Measurements from ENCODE around the gene ZNF837.
A peak's percentile ranks its signal among the peaks of the same experiment; 100 is the strongest.

Gene ZNF837

DNA sequence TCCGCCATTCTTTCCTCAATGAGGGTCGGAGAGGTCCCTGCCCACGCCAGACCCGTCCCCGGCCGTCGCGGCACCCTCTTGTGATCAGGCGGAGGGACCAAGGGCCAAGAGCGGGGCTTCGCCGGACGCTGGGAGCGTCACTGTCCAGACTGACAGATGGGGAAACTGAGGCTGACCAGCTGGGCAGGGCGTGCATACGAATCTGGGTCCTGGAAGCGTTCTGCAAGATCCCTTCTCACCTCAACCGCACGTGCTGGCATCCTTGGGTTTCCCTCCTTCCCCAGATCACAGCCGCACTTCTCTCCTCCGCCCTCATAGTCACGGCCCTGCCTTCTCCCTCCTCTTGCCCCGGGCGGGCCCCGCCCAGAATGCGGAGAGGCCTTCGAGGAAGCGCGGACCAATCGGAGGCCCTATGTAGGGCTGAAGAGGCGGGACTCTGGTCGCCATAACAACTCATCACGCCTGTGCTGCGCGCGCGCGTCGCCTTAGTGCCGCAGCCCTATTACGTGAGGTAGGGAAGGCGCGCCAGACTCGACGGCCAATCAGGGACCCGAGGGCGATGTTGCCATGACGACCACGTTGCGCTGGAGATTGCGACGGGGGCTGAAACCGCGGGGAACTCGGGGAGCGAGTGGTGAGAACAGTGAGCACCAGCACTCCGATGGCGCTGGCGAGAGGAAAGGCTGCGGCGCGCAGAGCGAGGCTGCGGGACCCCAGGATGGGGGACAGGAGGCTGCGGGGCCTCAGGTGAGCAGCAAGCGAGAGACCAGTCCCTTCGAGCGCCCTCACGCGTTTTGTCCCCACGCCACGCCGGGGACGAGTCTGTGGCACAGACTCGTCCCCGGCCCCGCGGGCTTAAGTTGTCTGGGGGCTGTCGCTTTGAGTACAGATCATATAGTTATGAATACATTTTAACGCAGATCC, 20.3 kb upstream of the ZNF837 start (continued):
- no peak for TF ChIP-seq ZNF530 (tag by site-specific recombination; IDR thresholded peaks at IDR 0.05; ENCODE audit: low read depth)
- no peak for TF ChIP-seq PRDM6 (tag by site-specific recombination; IDR thresholded peaks at IDR 0.05)
- TF ChIP-seq ZNF518A (tag by site-specific recombination; conservative IDR thresholded peaks at IDR 0.05; ENCODE audit: low read depth) = no peak
- TF ChIP-seq ZSCAN30 (tag by site-specific recombination; IDR thresholded peaks at IDR 0.05) = peak; percentile 73
- TF ChIP-seq ZNF639 (tag by site-specific recombination; IDR thresholded peaks at IDR 0.05) = no peak
- peak; percentile 34; the same call in 1 of the 2 replicates for TF ChIP-seq SP7 (tag by site-specific recombination; IDR thresholded peaks at IDR 0.05)

DNA sequence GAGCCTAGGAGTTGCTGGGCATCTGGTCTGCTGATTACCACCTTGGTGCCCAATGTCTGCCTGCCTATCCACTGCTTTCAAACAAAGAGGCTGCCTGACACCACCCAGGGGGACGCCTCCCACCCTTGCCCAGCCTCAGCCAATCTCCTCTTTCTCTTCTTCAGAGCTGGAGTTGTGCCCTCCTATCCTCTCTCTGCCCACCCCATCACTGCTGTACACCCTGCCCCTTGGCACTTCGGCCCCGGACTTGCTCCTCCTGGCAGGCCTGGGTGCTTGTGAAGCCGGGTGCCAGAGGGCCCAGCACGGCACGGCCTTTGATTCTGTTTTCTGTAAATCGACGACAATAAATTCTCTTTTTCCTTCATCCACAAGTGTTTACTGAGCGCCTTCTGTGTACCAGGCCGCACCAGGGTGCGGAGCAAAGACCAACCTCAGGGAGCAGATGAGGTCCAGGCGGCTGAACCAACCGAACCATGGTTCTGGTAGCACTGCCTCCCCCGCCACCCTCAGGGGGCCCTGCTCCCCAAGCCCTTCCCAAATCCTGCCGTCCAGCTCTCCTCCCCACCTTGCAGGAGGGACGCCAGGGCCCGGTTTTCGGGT, 19.6 kb upstream of the ZNF837 start:
- no peaks in the 10 kb centered on the region for H3K9me3 ChIP-seq (ENCODE audit: control insufficient read depth, insufficient read depth, low read depth, low read length)
- TF ChIP-seq SP2 (tag by site-specific recombination; IDR thresholded peaks at IDR 0.05) (peak; percentile 52), ZNF660 (tag by site-specific recombination; IDR thresholded peaks at IDR 0.05) (no peak), HOXA7 (CRISPR knock-in tag; IDR thresholded peaks at IDR 0.05; ENCODE audit: borderline replicate concordance) (no peak), ZNF529 (tag by site-specific recombination; IDR thresholded peaks at IDR 0.05; ENCODE audit: insufficient replicate concordance) (no peak), ZNF521 (tag by site-specific recombination; IDR thresholded peaks at IDR 0.05) (no peak), MZF1 (tag by site-specific recombination; IDR thresholded peaks at IDR 0.05; ENCODE audit: borderline replicate concordance) (no peak), ZNF600 (tag by site-specific recombination; IDR thresholded peaks at IDR 0.05) (no peak), YY1 (tag by site-specific recombination; IDR thresholded peaks at IDR 0.05) (no peak), PBX3 (CRISPR knock-in tag; IDR thresholded peaks at IDR 0.05) (0 out of 2 replicates have a peak, but pooled peaks have one; percentile 21)
- TF ChIP-seq, protein P1, sequence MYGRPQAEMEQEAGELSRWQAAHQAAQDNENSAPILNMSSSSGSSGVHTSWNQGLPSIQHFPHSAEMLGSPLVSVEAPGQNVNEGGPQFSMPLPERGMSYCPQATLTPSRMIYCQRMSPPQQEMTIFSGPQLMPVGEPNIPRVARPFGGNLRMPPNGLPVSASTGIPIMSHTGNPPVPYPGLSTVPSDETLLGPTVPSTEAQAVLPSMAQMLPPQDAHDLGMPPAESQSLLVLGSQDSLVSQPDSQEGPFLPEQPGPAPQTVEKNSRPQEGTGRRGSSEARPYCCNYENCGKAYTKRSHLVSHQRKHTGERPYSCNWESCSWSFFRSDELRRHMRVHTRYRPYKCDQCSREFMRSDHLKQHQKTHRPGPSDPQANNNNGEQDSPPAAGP (tag by site-specific recombination; IDR thresholded peaks at IDR 0.05) = no peak
- TF ChIP-seq, protein P2, sequence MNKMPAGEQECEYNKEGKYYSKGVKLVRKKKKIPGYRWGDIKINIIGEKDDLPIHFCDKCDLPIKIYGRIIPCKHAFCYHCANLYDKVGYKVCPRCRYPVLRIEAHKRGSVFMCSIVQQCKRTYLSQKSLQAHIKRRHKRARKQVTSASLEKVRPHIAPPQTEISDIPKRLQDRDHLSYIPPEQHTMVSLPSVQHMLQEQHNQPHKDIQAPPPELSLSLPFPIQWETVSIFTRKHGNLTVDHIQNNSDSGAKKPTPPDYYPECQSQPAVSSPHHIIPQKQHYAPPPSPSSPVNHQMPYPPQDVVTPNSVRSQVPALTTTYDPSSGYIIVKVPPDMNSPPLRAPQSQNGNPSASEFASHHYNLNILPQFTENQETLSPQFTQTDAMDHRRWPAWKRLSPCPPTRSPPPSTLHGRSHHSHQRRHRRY (tag by site-specific recombination; IDR thresholded peaks at IDR 0.05) = no peak
- H3K4me3 ChIP-seq (ENCODE audit: low read depth, low read length) = peak overlapping the region; percentile 33
- CTCF ChIA-PET = no interaction called here
- no peak overlapping the region; the same call in 1 of the 2 replicates for H3K27ac ChIP-seq (ENCODE audit: extremely low read depth, low read depth, low read length)
- peaks cover 3% of the 10 kb centered on the region; the same call in 1 of the 2 replicates for H3K4me1 ChIP-seq (ENCODE audit: control insufficient read depth, insufficient read depth, low read length)
- POLR2A ChIA-PET = interaction anchor here (0.9 to 1.5 kb wide), 4 partner anchors 8 to 38 kb away, joined by 3 to 10 read pairs (median 4); partner anchors contain the start of genes RPS5, ZNF497 and ZNF584
- H3K36me3 ChIP-seq (ENCODE audit: control insufficient read depth in 2 of 2, insufficient read depth in 1 of 2, low read length in 2 of 2) = peaks cover 0 to 7% of the 10 kb centered on the region in 2 experiments; a peak in 2 of 3 replicates

All from HEK293 (cell line).